HG03565 (cell line): ENCODE results near the gene PRKN.
"Not testable (repeated sequence)": the region's sequence is repeated elsewhere in the genome, so short reads cannot be mapped to it uniquely, and the experiment has no call there.

Source experiments
- ATAC-seq: cut with Tn5 transposase; IDR thresholded peaks from one replicate; pipeline ENCODE4 v1.9.1; 2021; ENCODE audit warnings: mild to moderate bottlenecking, moderate library complexity; ENCODE audit not compliant: unreplicated experiment

Gene PRKN

DNA sequence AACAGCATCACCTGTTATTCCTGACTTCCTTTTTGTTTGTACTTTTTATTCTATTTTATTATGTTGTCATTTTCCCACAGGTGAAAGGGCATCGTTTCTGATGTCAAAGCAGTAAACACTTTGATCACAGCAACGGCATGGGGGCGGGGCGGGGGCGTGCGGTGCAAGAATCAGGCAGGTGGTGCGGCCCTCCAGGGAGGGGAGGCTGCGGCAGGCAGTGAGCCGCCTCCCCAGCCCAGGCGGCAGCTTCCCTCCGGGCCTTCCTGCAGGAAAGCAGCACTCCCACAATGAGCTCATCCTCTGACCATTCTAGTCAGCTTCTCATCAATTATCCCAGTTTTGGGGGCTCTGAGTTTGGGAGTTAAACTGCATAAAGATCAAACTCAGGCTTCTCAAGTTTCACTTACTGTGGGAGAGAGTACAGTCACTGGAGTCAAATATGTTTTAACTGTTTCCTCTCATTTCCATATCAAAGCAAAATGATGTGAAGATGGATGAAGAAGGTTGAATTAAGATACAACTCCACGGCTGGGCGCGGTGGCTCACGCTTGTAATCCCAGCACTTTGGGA is 845.3 kb downstream of the PRKN start:
- ATAC-seq = no peak

GRCh38 chr6:161880056-161880455 is 847.5 kb downstream of the PRKN start:
- ATAC-seq = no peak

GRCh38 chr6:161876231-161876630 is 851.3 kb downstream of the PRKN start:
- ATAC-seq = no peak

GRCh38 chr6:161870236-161870901 is 857.2 kb downstream of the PRKN start:
- no peak for ATAC-seq

GRCh38 chr6:161869491-161869890 is 858.1 kb downstream of the PRKN start:
- no peak for ATAC-seq

GRCh38 chr6:161866570-161866969 is 861.0 kb downstream of the PRKN start:
- ATAC-seq = no peak

- not testable (repeated sequence) for ATAC-seq
These were observed 866.5 kb downstream of the PRKN start for GRCh38 chr6:161861061-161861460.

DNA sequence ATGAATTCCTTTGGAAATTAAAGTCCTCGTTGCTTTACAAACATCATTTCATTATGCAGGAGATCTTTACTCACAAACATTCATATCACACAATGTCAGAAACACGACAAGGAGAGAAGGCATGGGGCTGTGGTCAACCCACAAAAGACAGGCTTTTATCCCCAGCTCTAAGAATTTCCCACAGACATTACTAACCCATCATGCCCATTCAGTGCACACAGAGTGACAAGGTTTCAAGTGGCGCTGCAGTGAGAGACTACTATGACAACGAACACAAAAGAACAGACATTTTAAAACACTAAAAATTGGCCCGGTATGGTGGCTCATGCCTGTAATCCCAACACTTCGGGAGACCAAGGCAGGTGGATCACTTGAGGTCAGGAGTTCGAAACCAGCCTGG is 873.9 kb downstream of the PRKN start:
- ATAC-seq = no peak

GRCh38 chr6:161851486-161851885 is 876.1 kb downstream of the PRKN start:
- not testable (repeated sequence) for ATAC-seq

GRCh38 chr6:161850562-161850961 is 877.0 kb downstream of the PRKN start:
- no peak for ATAC-seq

- no peak for ATAC-seq
These were observed 879.9 kb downstream of the PRKN start for GRCh38 chr6:161847628-161848027.

- ATAC-seq = no peak
These were observed 882.8 kb downstream of the PRKN start for GRCh38 chr6:161844804-161845203.

- no peak for ATAC-seq
These were observed 884.5 kb downstream of the PRKN start for GRCh38 chr6:161843066-161843465.

- ATAC-seq = no peak
These were observed 887.2 kb downstream of the PRKN start for GRCh38 chr6:161840380-161840779.

DNA sequence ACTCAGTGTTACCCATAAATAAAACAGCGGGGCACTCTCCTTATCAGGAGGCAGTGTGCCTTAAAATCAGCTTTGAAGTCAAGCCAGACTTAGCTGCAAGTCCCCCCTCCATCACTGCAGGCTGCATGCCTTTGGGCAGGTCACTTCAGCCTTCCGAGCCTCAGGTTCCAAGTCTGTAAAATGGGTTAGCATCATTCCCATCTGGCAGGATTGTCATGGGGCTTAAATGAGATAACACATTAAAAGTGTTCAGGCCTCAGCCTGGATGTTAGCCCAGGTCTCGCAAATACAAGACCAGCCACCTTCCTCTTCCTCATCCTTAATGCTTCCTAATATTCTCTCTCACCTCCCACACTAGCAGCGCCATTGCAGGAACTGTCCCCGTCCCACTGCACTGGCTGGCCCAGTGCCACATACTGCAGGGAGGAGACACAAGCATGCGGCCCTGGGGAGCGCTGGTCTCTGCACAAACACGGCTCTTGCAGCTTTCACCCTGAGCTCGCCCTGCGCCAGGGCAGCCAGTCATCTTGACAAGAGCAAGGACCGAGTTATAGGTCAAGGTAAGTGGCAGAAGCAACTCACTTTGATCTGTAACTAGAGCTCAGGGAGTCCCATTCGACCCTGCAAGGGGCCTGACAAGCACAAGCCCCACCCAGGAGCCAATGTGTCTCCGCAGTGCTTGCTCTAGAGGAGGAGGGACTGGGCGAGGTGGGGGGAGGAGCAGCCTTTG is 889.1 kb downstream of the PRKN start:
- no peak for ATAC-seq

DNA sequence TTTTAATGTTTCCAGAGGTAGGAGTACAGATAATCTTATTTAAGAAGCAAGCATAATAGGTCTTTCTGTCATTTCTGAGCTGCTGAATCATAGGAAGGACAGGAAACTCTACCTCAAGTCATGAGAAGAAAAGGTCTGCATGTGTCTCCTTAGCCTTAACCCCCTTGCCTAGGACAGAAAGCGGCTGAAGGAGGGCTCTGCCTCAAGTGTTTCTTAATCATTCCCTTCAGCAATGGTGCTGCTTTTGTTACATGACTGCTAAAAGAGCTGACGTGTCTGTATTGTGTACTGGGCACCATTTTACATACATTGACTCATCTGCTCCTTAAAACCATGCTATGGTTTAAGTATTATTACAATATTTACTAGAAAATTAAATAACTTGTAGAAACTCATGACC is 889.7 kb downstream of the PRKN start:
- ATAC-seq = no peak

DNA sequence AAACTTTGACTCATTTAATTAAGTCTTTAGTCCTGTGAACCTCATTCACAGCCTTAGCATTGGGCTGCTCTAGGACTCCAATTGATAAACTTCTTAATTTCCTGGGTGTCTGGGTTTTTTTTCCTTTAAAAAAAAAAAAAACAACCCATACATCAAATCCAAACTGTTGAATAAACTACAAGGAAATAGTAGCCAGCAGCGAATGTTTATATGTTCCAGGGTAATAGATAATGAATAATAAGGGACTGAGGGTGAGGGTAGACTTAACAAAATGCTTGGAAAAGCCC is 890.2 kb downstream of the PRKN start:
- no peak for ATAC-seq

GRCh38 chr6:161836643-161837448 is 890.7 kb downstream of the PRKN start:
- ATAC-seq = no peak

DNA sequence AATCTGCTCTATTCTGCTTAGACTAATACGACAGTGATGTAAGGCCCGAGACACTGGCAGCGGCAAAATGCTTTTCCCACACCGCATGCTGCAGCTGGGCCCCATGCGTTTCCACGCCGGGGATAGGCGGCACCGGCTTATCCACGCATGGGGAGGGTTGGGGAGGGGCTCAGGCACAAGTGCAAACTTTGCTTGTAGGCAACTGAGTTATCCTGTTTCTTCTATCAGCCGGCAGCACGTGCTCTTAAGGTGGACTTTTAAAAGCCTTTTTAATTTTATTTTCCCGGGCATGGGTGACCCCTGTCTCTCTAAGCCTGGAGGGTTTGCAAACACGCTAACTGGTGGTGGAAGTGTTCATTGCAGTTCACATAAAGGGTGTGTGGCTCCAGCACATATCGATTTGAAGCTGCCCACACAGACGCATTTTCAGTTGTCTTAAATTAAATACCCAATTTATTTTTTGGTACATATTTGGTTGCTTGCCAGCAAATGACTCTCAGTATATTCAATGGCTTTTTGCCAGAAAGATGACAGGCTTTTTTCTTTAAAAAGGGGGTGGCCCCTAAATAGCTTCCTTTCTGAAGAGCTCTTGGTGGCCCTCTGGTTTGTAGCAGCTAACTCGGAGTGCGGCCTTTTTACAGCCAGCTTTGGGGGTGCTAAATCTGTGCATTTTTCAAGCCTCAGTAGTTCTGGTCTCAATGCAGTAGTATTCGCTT is 891.9 kb downstream of the PRKN start:
- no peak for ATAC-seq

DNA sequence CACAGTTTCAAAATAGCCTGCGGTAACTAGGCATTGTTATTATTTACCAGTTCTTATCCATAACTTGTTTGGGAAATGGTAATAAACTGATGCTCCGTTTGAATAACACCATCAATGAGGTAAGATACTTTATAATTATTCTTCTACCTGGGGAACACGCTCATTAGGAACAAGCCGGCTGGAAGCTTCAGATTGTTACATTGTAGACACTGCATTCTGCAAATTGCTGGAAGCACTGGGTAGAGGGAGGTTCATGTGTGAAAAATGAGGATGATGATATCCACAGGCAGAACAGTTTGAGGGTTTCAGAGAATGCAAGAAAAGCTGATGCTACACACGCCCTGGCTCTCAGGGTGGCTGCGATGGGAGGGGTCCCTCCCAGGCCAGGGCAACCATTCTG is 893.1 kb downstream of the PRKN start:
- no peak for ATAC-seq
